ENCODE data around the gene FXYD3. TPM values are rescaled to one million over a fixed set of nuclear protein-coding genes. Genes with fewer than 3 reads are reported as not detected.
"Not testable (repeated sequence)": the region's sequence is repeated elsewhere in the genome, so short reads cannot be mapped to it uniquely, and the experiment has no call there.

The FXYD3 gene
- total RNA-seq, 3 donors from 2014 or later: 1,086 to 3,973 (median 3,185) TPM

DNA sequence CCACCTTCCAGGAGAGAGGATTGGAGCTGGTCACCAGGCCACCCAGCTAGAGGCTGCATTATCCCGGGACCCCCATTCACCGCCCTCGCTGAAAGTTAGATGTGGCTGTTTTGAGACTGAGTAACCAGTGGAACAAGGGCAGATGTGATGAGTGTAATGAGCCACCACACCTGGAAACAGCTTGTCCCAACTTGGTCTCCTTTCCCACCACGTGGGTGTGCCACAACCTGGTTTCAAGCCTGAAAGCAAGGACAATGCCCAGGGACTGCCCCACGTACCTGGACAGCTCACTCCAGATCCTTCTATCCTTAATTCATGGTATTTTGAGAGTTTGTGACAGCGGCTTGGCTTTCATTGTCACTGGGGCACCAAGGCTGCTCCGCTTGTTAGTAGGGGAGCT is 12.2 kb downstream of the FXYD3 start:
- intact Hi-C loops (cut with DNase I, micrococcal nuclease): no loop called here
- ATAC-seq (no peak), DNase-seq (peak in 2 of 3 donors; percentile 38 to 48)
- H3K4me1 ChIP-seq (ENCODE audit: low read depth): peaks cover 54% of the 10 kb centered on the region
- TF ChIP-seq, protein P1, sequence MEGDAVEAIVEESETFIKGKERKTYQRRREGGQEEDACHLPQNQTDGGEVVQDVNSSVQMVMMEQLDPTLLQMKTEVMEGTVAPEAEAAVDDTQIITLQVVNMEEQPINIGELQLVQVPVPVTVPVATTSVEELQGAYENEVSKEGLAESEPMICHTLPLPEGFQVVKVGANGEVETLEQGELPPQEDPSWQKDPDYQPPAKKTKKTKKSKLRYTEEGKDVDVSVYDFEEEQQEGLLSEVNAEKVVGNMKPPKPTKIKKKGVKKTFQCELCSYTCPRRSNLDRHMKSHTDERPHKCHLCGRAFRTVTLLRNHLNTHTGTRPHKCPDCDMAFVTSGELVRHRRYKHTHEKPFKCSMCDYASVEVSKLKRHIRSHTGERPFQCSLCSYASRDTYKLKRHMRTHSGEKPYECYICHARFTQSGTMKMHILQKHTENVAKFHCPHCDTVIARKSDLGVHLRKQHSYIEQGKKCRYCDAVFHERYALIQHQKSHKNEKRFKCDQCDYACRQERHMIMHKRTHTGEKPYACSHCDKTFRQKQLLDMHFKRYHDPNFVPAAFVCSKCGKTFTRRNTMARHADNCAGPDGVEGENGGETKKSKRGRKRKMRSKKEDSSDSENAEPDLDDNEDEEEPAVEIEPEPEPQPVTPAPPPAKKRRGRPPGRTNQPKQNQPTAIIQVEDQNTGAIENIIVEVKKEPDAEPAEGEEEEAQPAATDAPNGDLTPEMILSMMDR (IDR thresholded peaks at IDR 0.05): no peak
- H3K9me3 ChIP-seq: no peaks in the 10 kb centered on the region
- H3K36me3 ChIP-seq (ENCODE audit: low read depth): no peaks in the 10 kb centered on the region
- H3K4me3 ChIP-seq: no peak overlapping the region

DNA sequence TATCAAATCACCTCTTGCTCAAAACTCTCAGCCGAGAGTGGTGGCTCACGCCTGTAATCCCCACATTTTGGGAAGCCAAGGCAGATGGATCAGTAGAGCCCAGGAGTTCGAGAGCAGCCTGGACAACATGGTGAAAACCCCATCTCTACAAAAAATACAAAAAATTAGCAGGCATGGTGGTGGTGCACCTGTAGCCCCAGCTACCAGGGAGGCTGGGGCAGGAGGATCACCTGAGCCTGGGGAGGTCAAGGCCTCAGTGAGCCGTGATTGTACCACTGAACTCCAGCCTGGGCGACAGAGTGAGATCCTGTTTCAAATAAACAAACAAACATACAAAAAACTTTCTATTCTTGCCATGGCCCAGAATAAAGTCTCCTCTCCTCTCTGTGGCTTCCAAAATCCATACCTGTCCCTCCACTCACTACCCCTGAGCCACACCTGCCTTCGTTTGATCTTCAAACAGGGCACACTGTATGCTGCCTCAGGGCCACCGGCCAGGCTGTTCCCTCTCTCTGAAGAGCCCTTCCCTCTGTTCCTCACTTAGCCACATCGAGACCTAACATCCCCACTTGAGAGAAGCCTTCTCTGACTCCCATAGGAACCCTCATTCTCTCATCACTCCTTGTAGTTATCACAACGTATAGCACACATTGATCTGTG is 12.9 kb downstream of the FXYD3 start:
- ATAC-seq (no peak), DNase-seq (peak in 2 of 3 donors; percentile 25 to 30)
- H3K9me3 ChIP-seq: no peaks in the 10 kb centered on the region
- H3K36me3 ChIP-seq (ENCODE audit: low read depth): no peaks in the 10 kb centered on the region
- TF ChIP-seq, protein P1 (IDR thresholded peaks at IDR 0.05): no peak
- intact Hi-C loops (cut with DNase I, micrococcal nuclease): no loop called here
- H3K4me1 ChIP-seq (ENCODE audit: low read depth): peaks cover 50% of the 10 kb centered on the region
- no peak overlapping the region for H3K4me3 ChIP-seq

DNA sequence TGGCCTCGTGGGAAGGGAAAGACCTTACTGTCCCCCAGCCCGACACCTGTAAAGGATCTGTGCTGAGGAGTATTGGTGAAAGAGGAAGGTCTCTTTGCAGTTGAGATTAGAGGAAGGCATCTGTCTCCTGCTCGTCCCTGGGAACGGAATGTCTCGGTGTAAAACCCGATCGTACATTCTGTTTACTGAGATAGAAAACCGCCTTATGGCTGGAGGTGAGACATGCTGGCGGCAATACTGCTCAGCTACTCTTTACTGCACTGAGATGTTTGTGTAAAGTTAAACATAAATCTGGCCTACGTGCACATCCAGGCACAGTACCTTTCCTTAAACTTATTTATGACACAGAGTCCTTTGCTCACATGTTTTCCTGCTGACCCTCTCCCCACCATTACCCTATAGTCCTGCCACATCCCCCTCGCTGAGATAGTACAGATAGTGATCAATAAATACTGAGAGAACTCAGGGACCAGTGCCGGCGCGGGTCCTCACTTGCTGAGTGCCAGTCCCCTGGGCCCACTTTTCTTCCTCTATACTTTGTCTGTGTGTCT is 14.2 kb downstream of the FXYD3 start:
- ATAC-seq; intact Hi-C loops (cut with DNase I, micrococcal nuclease); H3K36me3 ChIP-seq (ENCODE audit: low read depth); H3K9me3 ChIP-seq; H3K4me3 ChIP-seq: not testable (repeated sequence)
- DNase-seq: peak; percentile 41 to 72 (median 42)
- H3K4me1 ChIP-seq (ENCODE audit: low read depth): peaks cover 44% of the 10 kb centered on the region

DNA sequence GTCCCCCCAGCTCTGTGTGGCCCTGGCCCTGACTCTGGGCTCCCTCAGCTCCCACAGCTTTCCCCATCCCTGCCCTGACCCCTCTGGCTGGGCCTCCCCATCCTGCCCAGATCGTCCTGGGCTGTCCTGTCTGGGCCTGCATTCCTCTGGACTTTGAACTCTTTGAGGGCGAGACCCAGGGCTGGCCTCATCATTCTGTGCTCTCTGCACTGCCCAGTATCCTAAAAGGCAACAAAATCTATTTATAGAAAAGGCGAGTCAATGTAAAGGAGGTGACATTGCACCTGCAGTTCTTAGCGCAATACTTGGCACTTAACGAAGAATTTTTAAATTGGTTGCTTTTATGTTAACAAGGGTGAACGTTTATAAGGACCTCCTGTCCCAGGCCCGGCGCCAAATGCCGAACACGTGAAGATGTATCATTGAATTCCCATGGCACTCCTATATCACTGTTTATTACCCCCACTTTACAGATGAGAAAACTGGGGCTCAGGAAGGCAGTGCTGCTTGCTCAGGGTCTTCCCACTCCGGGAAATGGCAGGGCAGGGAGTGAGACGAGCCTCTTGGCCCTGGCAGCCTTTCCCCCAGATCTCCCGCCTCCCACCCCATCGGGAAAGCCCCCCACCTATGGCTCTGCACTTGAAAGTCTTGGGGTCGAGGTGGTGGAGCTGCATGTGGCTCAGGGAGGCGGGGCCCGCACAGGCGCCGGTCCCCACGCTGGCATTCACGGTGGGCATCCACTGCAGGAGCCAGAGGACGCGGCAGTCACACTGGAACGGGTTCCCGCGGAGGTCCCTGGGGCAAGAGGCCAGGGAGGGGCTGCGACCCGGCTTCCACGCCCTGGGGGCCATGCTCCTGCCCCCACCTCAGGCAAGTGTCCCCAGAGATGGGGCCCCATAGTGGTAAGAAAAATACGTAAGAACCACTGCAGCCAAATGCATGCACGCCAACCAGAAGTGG is 15.4 kb downstream of the FXYD3 start:
- ATAC-seq (peak; percentile 72), DNase-seq (peak; percentile 85 to 89 (median 85))
- Histone ChIP-seq H3K4me3 (no peak overlapping the region), H3K36me3 (ENCODE audit: low read depth) (no peaks in the 10 kb centered on the region), H3K4me1 (ENCODE audit: low read depth) (peaks cover 44% of the 10 kb centered on the region), H3K9me3 (no peaks in the 10 kb centered on the region)
- TF ChIP-seq, protein P1 (IDR thresholded peaks at IDR 0.05): no peak
- intact Hi-C loops (cut with DNase I, micrococcal nuclease): no loop called here

DNA sequence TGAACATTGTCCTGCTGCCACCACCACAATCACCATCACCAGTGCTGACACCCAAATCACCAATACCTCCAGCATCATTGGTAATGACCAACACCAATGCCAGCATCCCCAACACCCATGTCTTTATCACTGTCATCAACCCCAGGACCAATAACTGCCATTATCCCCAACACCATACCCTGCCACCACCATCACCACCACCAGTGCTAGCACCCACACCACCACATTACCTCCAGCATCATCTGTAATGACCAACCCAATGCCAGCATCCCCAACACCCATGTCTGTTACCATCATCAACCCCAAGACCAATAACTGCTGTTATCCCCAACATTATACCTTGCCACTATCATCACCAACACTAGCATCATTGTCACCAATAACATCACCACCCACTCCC is 16.6 kb downstream of the FXYD3 start:
- Histone ChIP-seq H3K4me3 (no peak overlapping the region), H3K9me3 (no peaks in the 10 kb centered on the region), H3K4me1 (ENCODE audit: low read depth) (peaks cover 41% of the 10 kb centered on the region), H3K36me3 (ENCODE audit: low read depth) (no peaks in the 10 kb centered on the region)
- no peak for DNase-seq
- ATAC-seq: no peak
- intact Hi-C loops (cut with DNase I, micrococcal nuclease): no loop called here
- TF ChIP-seq, protein P1 (IDR thresholded peaks at IDR 0.05): no peak

DNA sequence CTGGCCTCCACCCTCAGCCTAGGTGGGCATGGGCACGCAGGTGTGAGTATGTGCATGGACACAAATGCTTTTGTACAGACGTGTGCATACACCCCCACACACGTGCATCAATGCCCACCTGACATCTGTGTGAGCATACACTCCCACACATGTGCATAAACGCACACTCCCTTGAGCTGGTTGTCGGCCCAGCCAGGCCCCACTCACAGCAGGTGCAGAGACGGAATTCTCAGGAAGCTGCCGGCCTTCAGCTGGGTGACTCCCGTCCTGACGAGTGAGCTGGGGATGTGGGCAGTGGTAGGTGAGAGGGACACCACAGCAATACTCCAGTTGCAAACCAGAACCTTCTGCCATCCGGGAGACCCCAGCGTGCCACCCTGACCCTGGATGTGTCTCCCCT is 18.2 kb downstream of the FXYD3 start:
- peaks cover 27% of the 10 kb centered on the region for H3K4me1 ChIP-seq (ENCODE audit: low read depth)
- DNase-seq (peak in 2 of 3 donors; percentile 21 to 47), ATAC-seq (no peak)
- no peak overlapping the region for H3K4me3 ChIP-seq
- intact Hi-C loops (cut with DNase I, micrococcal nuclease): no loop called here
- no peaks in the 10 kb centered on the region for H3K36me3 ChIP-seq (ENCODE audit: low read depth)
- no peaks in the 10 kb centered on the region for H3K9me3 ChIP-seq
- TF ChIP-seq, protein P1 (IDR thresholded peaks at IDR 0.05): no peak

Measured in mucosa of descending colon (tissue), 3 donors.